ENCODE results near the gene ZNF267. TPM values are rescaled to one million over a fixed set of nuclear protein-coding genes. Genes with fewer than 3 reads are reported as not detected.
"Not testable (repeated sequence)": the region's sequence is repeated elsewhere in the genome, so short reads cannot be mapped to it uniquely, and the experiment has no call there.

ZNF267 gene
- polyA plus RNA-seq, 6 donors from 2014 or later: 11.6 to 24.6 (median 17.6) TPM

- not testable (repeated sequence) for H3K27me3 Mint-ChIP-seq
Observed at GRCh38 chr16:31892111-31892510, 18.5 kb downstream of the ZNF267 start.

DNA sequence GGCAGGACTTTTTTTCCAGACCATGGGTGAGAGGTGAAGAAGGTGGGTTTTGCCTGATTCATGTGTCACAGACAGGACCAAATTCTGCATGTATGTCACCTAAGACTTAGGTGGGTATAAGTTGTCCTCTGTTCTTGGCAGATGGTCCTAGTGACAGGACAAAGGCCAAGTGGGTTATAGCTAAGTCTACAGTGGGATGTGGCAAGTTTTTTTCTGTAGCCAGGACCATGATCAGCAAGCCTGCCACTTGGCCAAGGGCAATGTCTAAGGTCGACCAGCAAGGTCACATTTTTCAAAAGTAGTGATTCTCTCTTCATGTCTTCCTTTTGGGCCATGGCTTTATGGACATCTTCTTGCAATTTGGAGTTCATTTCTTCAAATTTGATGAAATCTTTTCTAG is 20.2 kb downstream of the ZNF267 start:
- Mint-ChIP-seq H3K27ac (peak overlapping the region in 4 of 6 donors; percentile 41 to 85 (median 72)), H3K36me3 (peaks cover 83 to 84% of the 10 kb centered on the region in 2 donors), H3K4me1 (peaks cover 28 to 36% (median 35%) of the 10 kb centered on the region in 3 donors), H3K4me3 (peak overlapping the region in 2 of 8 donors; percentile 31 to 64), H3K27me3 (no peaks in the 10 kb centered on the region), H3K9me3 (peaks cover 9 to 60% (median 45%) of the 10 kb centered on the region in 7 donors)
- ATAC-seq (ENCODE audit: low read depth in 2 of 2) (no peak), DNase-seq (no peak)

More at GRCh38 chr16:31892111-31892510, 18.5 kb downstream of the ZNF267 start:
- peaks cover 4 to 45% (median 29%) of the 10 kb centered on the region in 7 donors for H3K9me3 Mint-ChIP-seq
- peak overlapping the region in 2 of 6 donors; percentile 59 to 69 for H3K27ac Mint-ChIP-seq
- DNase-seq; H3K4me3 Mint-ChIP-seq; ATAC-seq (ENCODE audit: low read depth in 2 of 2): not testable (repeated sequence)
- H3K4me1 Mint-ChIP-seq: peaks cover 28 to 47% (median 45%) of the 10 kb centered on the region in 3 donors
- H3K36me3 Mint-ChIP-seq: peaks cover 68 to 84% of the 10 kb centered on the region in 2 donors

DNA sequence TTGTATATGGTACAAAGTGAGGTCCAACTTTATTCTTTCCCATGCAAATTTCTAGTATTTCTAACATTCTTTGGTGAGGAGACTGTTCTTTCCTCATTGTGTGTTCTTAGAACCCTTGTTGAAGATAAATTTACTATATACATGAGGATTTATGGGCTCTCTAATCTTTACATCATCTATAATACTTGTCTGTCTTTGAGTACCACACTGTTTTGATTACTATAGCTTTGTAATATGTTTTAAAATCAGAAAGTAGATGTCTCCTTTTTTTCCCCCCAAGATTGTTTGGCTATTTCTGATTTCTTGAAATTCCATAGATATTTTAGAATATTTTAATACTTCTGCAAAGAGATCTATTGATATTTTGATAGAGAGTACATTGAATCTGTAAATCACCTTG is 23.7 kb downstream of the ZNF267 start:
- H3K27ac Mint-ChIP-seq: no peak overlapping the region
- H3K4me3 Mint-ChIP-seq: no peak overlapping the region
- peaks cover 6 to 49% (median 39%) of the 10 kb centered on the region in 7 donors for H3K9me3 Mint-ChIP-seq
- no peaks in the 10 kb centered on the region for H3K27me3 Mint-ChIP-seq
- H3K4me1 Mint-ChIP-seq: peaks cover 18 to 34% (median 29%) of the 10 kb centered on the region in 3 donors
- ATAC-seq (ENCODE audit: low read depth in 2 of 2) (no peak), DNase-seq (no peak)
- H3K36me3 Mint-ChIP-seq: peaks cover 62% of the 10 kb centered on the region in 2 donors

- peaks cover 8 to 62% (median 49%) of the 10 kb centered on the region in 7 donors for H3K9me3 Mint-ChIP-seq
- no peak overlapping the region for H3K4me3 Mint-ChIP-seq
- ATAC-seq (ENCODE audit: low read depth in 2 of 2) (no peak), DNase-seq (no peak)
- no peaks in the 10 kb centered on the region for H3K27me3 Mint-ChIP-seq
- H3K4me1 Mint-ChIP-seq: peaks cover 14 to 28% (median 14%) of the 10 kb centered on the region in 3 donors
- peaks cover 56 to 64% of the 10 kb centered on the region in 2 donors for H3K36me3 Mint-ChIP-seq
- H3K27ac Mint-ChIP-seq: peak overlapping the region in 1 of 6 donors; percentile 34
Observed at GRCh38 chr16:31899505-31899904, 25.9 kb downstream of the ZNF267 start.

- H3K4me3 Mint-ChIP-seq: not testable (repeated sequence)
Observed at GRCh38 chr16:31904571-31904970, 31.0 kb downstream of the ZNF267 start.

GRCh38 chr16:31913668-31914067 is 40.1 kb downstream of the ZNF267 start:
- no peak overlapping the region for H3K27ac Mint-ChIP-seq
- H3K4me1 Mint-ChIP-seq: peaks cover 6 to 24% (median 19%) of the 10 kb centered on the region in 3 donors
- peaks cover 76 to 81% of the 10 kb centered on the region in 2 donors for H3K36me3 Mint-ChIP-seq
- H3K4me3 Mint-ChIP-seq: peak overlapping the region in 1 of 8 donors; percentile 25
- ATAC-seq (ENCODE audit: low read depth in 2 of 2): no peak
- H3K9me3 Mint-ChIP-seq: peaks cover 20 to 100% (median 95%) of the 10 kb centered on the region in 7 donors
- no peaks in the 10 kb centered on the region for H3K27me3 Mint-ChIP-seq
- DNase-seq: no peak

More at GRCh38 chr16:31904571-31904970, 31.0 kb downstream of the ZNF267 start:
- Mint-ChIP-seq H3K36me3 (peaks cover 44 to 45% of the 10 kb centered on the region in 2 donors), H3K4me1 (peaks cover 5 to 23% (median 9%) of the 10 kb centered on the region in 3 donors), H3K9me3 (peaks cover 5 to 75% (median 67%) of the 10 kb centered on the region in 7 donors), H3K27ac (peak overlapping the region in 1 of 6 donors; percentile 66)
- H3K27me3 Mint-ChIP-seq; DNase-seq; ATAC-seq (ENCODE audit: low read depth in 2 of 2): not testable (repeated sequence)

GRCh38 chr16:31916056-31916488 is 42.5 kb downstream of the ZNF267 start:
- Mint-ChIP-seq H3K36me3 (peaks cover 65 to 68% of the 10 kb centered on the region in 2 donors), H3K4me1 (peaks cover 6 to 17% (median 12%) of the 10 kb centered on the region in 3 donors), H3K9me3 (peaks cover 20 to 97% (median 94%) of the 10 kb centered on the region in 7 donors), H3K27me3 (no peaks in the 10 kb centered on the region), H3K4me3 (no peak overlapping the region), H3K27ac (peak overlapping the region in 1 of 6 donors; percentile 57)
- ATAC-seq (ENCODE audit: low read depth in 2 of 2) (no peak), DNase-seq (no peak)

GRCh38 chr16:31920373-31920772 is 46.8 kb downstream of the ZNF267 start:
- peaks cover 29 to 33% of the 10 kb centered on the region in 2 donors for H3K36me3 Mint-ChIP-seq
- peaks cover 12 to 92% (median 82%) of the 10 kb centered on the region in 7 donors for H3K9me3 Mint-ChIP-seq
- H3K27ac Mint-ChIP-seq: no peak overlapping the region
- ATAC-seq (ENCODE audit: low read depth in 2 of 2): no peak
- H3K4me3 Mint-ChIP-seq: no peak overlapping the region
- H3K4me1 Mint-ChIP-seq: no peaks in the 10 kb centered on the region
- no peaks in the 10 kb centered on the region for H3K27me3 Mint-ChIP-seq
- no peak for DNase-seq

DNA sequence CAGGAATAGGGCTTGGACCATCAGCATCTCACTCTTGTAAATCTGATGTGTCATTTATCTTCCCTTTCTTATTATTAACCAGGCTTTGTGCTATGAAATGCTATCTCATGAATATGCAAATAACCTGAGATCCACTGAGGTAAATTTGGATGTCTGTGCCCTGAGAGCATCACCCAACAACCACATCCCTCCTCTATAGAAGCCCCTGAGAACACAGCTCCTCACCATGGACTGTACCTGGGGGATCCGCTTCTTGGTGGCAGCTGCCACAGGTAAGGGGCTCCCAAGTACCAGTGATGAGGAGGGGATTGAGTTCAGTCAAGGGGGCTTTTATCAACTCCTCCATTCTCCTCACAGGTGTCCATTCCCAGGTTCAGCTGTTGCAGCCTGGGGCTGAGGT is 78.2 kb downstream of the ZNF267 start:
- H3K36me3 Mint-ChIP-seq, H3K27ac Mint-ChIP-seq, H3K27me3 Mint-ChIP-seq: not testable (repeated sequence)

DNA sequence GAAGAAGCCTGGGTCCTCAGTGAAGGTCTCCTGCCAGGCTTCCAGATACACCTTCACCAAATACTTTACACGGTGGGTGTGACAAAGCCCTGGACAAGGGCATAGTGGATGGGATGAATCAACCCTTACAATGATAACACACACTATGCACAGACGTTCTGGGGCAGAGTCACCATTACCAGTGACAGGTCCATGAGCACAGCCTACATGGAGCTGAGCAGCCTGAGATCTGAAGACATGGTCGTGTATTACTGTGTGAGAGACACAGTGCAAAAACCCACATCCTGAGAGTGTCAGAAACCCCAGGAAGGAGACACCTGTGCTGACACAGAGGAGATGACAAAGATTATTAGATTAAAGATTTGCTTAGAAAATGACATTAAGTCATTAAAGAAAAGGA is 78.6 kb downstream of the ZNF267 start:
- H3K36me3 Mint-ChIP-seq, H3K9me3 Mint-ChIP-seq: not testable (repeated sequence)

More for the DNA sequence above, 78.2 kb downstream of the ZNF267 start:
- not testable (repeated sequence) for H3K9me3 Mint-ChIP-seq; H3K4me3 Mint-ChIP-seq; ATAC-seq (ENCODE audit: low read depth in 2 of 2); DNase-seq; H3K4me1 Mint-ChIP-seq

GRCh38 chr16:31956221-31956620 is 82.6 kb downstream of the ZNF267 start:
- peak; percentile 5 for DNase-seq
- H3K4me1 Mint-ChIP-seq; H3K4me3 Mint-ChIP-seq; H3K9me3 Mint-ChIP-seq; H3K36me3 Mint-ChIP-seq; ATAC-seq (ENCODE audit: low read depth in 2 of 2); H3K27ac Mint-ChIP-seq: not testable (repeated sequence)
- peaks cover 0 to 24% (median 20%) of the 10 kb centered on the region in 3 donors for H3K27me3 Mint-ChIP-seq

More for the DNA sequence above, 78.6 kb downstream of the ZNF267 start:
- not testable (repeated sequence) for H3K27me3 Mint-ChIP-seq; ATAC-seq (ENCODE audit: low read depth in 2 of 2); H3K4me3 Mint-ChIP-seq; DNase-seq; H3K4me1 Mint-ChIP-seq; H3K27ac Mint-ChIP-seq

DNA sequence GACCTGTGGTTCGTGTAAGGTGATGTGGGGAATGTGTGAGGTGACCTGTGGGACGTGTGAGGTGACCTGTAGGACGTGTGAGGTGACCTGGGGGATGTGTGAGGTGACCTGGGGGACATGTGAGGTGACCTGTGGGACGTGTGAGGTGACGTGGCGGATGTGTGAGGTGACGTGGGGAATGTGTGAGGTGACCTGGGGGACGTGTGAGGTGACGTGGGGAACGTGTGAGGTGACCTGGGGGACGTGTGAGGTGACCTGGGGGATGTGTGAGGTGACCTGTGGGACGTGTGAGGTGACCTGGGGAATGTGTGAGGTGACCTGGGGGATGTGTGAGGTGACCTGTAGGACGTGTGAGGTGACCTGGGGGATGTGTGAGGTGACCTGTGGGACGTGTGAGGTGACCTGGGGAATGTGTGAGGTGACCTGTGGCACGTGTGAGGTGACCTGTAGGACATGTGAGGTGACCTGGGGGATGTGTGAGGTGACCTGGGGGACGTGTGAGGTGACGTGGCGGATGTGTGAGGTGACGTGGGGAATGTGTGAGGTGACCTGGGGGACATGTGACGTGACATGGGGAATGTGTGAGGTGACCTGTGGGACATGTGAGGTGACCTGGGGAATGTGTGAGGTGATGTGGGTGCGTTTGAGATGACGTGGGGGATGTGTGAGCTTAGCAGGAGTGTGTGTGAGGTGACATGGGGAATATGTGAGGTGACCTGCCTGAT is 86.7 kb downstream of the ZNF267 start:
- H3K9me3 Mint-ChIP-seq; H3K4me3 Mint-ChIP-seq; ATAC-seq (ENCODE audit: low read depth in 2 of 2); H3K4me1 Mint-ChIP-seq; DNase-seq; H3K27ac Mint-ChIP-seq; H3K36me3 Mint-ChIP-seq: not testable (repeated sequence)
- peaks cover 0 to 24% (median 20%) of the 10 kb centered on the region in 3 donors for H3K27me3 Mint-ChIP-seq
